Measurements from ENCODE around the gene GDAP1L1. TPM values are rescaled to one million over a fixed set of nuclear protein-coding genes. Genes with fewer than 3 reads are reported as not detected.
"Not testable (repeated sequence)": the region's sequence is repeated elsewhere in the genome, so short reads cannot be mapped to it uniquely, and the experiment has no call there.

The GDAP1L1 gene
- total RNA-seq, 2 donors from 2014 or later, result 1.2 TPM; not detected in 1

GRCh38 chr20:44234566-44235317, 12.4 kb upstream of the GDAP1L1 start:
- TF ChIP-seq CTCF (IDR thresholded peaks at IDR 0.05), result no peak
- H3K4me3 ChIP-seq, result no peak overlapping the region
- no peaks in the 10 kb centered on the region for H3K36me3 ChIP-seq
- no peak overlapping the region for H3K27ac ChIP-seq
- H3K27me3 ChIP-seq, result no peaks in the 10 kb centered on the region
- DNase-seq (ENCODE audit: low spot score), result no peak
- no peaks in the 10 kb centered on the region for H3K9me3 ChIP-seq
- no peaks in the 10 kb centered on the region for H3K4me1 ChIP-seq

- no peak for TF ChIP-seq CTCF (IDR thresholded peaks at IDR 0.05)
- Histone ChIP-seq H3K27ac (no peak overlapping the region), H3K9me3 (no peaks in the 10 kb centered on the region), H3K4me1 (no peaks in the 10 kb centered on the region), H3K36me3 (no peaks in the 10 kb centered on the region), H3K27me3 (no peaks in the 10 kb centered on the region), H3K4me3 (no peak overlapping the region)
- no peak for DNase-seq (ENCODE audit: low spot score)
Observed at GRCh38 chr20:44235702-44236101, 11.4 kb upstream of the GDAP1L1 start.

DNA sequence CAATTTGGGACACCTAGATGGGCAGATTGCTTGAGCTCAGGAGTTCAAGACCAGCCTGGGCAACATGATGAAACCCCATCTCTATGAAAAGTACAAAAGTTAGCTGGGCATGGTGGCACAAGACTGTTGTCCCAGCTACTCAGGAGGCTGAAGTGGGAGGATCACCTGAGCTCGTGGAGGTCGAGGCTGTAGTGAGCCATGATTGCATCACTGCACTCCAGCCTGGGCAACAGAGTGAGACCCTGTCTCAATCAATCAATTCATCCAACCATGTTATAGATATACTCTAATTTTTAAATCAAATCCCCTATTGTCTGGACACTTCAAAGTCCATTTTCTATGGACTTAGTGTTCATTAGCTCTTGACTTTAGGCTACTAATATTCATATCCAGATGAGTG, 10.3 kb upstream of the GDAP1L1 start:
- not testable (repeated sequence) for H3K4me3 ChIP-seq; H3K27me3 ChIP-seq; H3K4me1 ChIP-seq; H3K27ac ChIP-seq; H3K9me3 ChIP-seq; H3K36me3 ChIP-seq; DNase-seq (ENCODE audit: low spot score)

- H3K4me3 ChIP-seq, result no peak overlapping the region
- TF ChIP-seq CTCF (IDR thresholded peaks at IDR 0.05), result no peak
- H3K27me3 ChIP-seq, result no peaks in the 10 kb centered on the region
- no peaks in the 10 kb centered on the region for H3K9me3 ChIP-seq
- no peak overlapping the region for H3K27ac ChIP-seq
- DNase-seq (ENCODE audit: low spot score), result no peak
- no peaks in the 10 kb centered on the region for H3K4me1 ChIP-seq
- H3K36me3 ChIP-seq, result no peaks in the 10 kb centered on the region
Observed at GRCh38 chr20:44241796-44242195, 5.3 kb upstream of the GDAP1L1 start.

DNA sequence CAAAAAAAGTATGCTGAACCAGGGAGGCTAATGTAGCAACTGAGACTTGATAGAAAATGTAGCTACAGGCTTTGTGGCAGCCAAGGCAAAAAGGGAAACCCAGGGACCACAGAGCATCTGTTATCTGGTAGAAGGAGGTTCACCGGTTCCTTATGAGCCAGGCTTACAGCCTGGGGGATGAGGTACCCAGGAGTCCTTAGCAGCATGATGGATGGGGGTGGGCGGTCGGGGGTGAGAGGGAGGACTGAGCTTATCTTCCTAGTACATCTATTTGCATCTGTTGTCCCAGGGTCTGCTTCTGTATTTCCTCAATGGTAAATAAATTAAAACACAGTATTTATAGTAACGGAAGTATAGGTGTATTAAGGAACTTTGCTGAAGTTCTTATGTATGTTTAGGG, 1.1 kb upstream of the GDAP1L1 start:
- H3K27me3 ChIP-seq, result no peaks in the 10 kb centered on the region
- H3K9me3 ChIP-seq, result no peaks in the 10 kb centered on the region
- no peak overlapping the region for H3K4me3 ChIP-seq
- H3K27ac ChIP-seq, result no peak overlapping the region
- peaks cover 0 to 13% of the 10 kb centered on the region in 2 donors for H3K4me1 ChIP-seq
- H3K36me3 ChIP-seq, result no peaks in the 10 kb centered on the region
- no peak for TF ChIP-seq CTCF (IDR thresholded peaks at IDR 0.05)
- no peak for DNase-seq (ENCODE audit: low spot score)

GRCh38 chr20:44247586-44248409, 690 bp downstream of the GDAP1L1 start:
- H3K9me3 ChIP-seq, result no peaks in the 10 kb centered on the region
- DNase-seq (ENCODE audit: low spot score), result no peak
- H3K27ac ChIP-seq, result no peak overlapping the region
- peak; percentile 18 to 53 for TF ChIP-seq CTCF (IDR thresholded peaks at IDR 0.05)
- peaks cover 0 to 13% of the 10 kb centered on the region in 2 donors for H3K4me1 ChIP-seq
- no peaks in the 10 kb centered on the region for H3K27me3 ChIP-seq
- peak overlapping the region; percentile 27 to 45 for H3K4me3 ChIP-seq
- no peaks in the 10 kb centered on the region for H3K36me3 ChIP-seq

Measured in right atrium auricular region (tissue), 2 donors.